ENCODE measurements around the gene OCRL. TPM values are rescaled to one million over a fixed set of nuclear protein-coding genes. Genes with fewer than 3 reads are reported as not detected.

The OCRL gene
- total RNA-seq, 1 donor from 2014 or later, result 34.3 TPM

DNA sequence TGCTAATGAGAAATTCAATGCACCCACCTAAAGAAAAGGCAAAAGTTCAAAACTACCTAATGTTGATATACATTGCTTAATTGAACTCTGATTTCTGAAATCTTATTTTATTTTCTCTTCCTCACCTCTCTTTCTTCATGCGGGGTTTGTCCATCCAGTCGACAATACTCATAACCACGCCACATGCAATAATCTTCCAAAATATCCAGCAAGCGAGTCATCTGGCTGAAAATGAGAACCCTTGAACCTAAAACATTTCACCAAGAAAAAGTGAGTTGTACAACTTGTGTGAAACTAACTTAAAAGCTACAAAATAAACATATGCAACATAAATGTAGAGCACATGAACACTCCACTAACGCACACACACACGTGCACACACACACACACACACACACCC is 43.4 kb upstream of the OCRL start:
- no peaks in the 10 kb centered on the region for H3K27me3 Mint-ChIP-seq (ENCODE audit: unreplicated experiment)
- H3K4me3 Mint-ChIP-seq (ENCODE audit: unreplicated experiment), result no peak overlapping the region
- TF ChIP-seq, protein P1, sequence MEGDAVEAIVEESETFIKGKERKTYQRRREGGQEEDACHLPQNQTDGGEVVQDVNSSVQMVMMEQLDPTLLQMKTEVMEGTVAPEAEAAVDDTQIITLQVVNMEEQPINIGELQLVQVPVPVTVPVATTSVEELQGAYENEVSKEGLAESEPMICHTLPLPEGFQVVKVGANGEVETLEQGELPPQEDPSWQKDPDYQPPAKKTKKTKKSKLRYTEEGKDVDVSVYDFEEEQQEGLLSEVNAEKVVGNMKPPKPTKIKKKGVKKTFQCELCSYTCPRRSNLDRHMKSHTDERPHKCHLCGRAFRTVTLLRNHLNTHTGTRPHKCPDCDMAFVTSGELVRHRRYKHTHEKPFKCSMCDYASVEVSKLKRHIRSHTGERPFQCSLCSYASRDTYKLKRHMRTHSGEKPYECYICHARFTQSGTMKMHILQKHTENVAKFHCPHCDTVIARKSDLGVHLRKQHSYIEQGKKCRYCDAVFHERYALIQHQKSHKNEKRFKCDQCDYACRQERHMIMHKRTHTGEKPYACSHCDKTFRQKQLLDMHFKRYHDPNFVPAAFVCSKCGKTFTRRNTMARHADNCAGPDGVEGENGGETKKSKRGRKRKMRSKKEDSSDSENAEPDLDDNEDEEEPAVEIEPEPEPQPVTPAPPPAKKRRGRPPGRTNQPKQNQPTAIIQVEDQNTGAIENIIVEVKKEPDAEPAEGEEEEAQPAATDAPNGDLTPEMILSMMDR (IDR thresholded peaks at IDR 0.05; ENCODE audit: partially characterized antibody, unreplicated experiment), result no peak
- no peaks in the 10 kb centered on the region for H3K4me1 Mint-ChIP-seq (ENCODE audit: low read depth, unreplicated experiment)
- DNase-seq, result no peak
- H3K9me3 Mint-ChIP-seq (ENCODE audit: unreplicated experiment), result no peaks in the 10 kb centered on the region
- H3K27ac Mint-ChIP-seq (ENCODE audit: unreplicated experiment), result no peak overlapping the region
- no peaks in the 10 kb centered on the region for H3K36me3 Mint-ChIP-seq (ENCODE audit: unreplicated experiment)

DNA sequence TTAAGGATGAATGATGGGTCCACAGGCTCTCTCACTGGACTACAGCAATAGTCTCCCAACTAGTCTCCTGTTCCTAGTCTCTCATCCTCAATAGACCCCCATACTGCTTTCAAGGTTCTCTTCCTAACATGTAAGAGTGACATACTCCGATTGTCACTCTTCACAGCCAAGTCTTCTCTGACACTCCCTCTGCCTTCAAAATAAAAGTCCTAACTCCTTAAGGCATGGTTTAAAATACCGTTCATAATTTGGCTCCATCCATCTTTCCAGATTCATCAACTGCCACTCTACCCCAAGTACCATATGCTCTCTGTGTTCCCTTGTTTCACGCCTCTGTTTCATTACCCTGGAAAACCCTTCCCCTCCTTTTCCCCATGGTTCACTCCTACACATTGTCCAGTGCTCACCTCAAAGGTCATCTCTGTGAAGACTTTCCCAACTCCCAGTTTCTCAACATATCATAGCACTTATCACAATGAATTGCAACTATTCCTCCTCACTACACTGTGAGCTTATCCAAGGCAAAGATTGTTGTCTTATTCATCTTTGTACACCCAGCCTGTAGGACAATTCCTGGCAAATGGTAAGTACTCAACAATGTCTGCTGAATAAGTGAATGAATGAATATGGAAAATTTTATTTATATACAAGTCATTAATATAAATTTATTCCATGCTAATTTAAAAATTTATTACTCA is 42.8 kb upstream of the OCRL start:
- Mint-ChIP-seq H3K9me3 (ENCODE audit: unreplicated experiment) (no peaks in the 10 kb centered on the region), H3K36me3 (ENCODE audit: unreplicated experiment) (no peaks in the 10 kb centered on the region), H3K27ac (ENCODE audit: unreplicated experiment) (no peak overlapping the region)

DNA sequence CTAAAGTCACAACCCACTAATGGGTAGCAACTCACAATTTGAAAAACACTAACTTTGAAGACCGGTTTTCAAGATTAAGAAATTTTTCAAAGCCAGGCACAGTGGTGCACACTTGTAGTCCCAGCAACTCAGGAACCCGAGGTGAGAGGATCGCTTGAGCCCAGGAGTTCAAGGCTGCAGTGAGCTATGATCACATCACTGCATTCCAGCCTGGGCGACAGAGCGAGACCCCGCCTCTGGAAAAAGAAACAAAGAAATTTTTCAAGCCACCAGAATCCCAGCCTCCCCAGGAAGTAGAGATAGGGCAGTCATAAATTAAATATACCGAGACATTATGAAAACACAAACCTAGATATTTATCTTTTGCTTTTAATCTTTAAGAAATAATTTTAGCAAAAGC is 29.7 kb upstream of the OCRL start:
- TF ChIP-seq, protein P1 (IDR thresholded peaks at IDR 0.05; ENCODE audit: partially characterized antibody, unreplicated experiment), result no peak
- Mint-ChIP-seq H3K36me3 (ENCODE audit: unreplicated experiment) (no peaks in the 10 kb centered on the region), H3K9me3 (ENCODE audit: unreplicated experiment) (no peaks in the 10 kb centered on the region), H3K4me3 (ENCODE audit: unreplicated experiment) (no peak overlapping the region), H3K4me1 (ENCODE audit: low read depth, unreplicated experiment) (no peaks in the 10 kb centered on the region), H3K27ac (ENCODE audit: unreplicated experiment) (no peak overlapping the region), H3K27me3 (ENCODE audit: unreplicated experiment) (no peaks in the 10 kb centered on the region)
- no peak for DNase-seq

More for the DNA sequence above, 42.8 kb upstream of the OCRL start:
- H3K4me1 Mint-ChIP-seq (ENCODE audit: low read depth, unreplicated experiment), result no peaks in the 10 kb centered on the region
- H3K27me3 Mint-ChIP-seq (ENCODE audit: unreplicated experiment), result no peaks in the 10 kb centered on the region
- H3K4me3 Mint-ChIP-seq (ENCODE audit: unreplicated experiment), result no peak overlapping the region
- TF ChIP-seq, protein P1 (IDR thresholded peaks at IDR 0.05; ENCODE audit: partially characterized antibody, unreplicated experiment), result no peak
- no peak for DNase-seq

DNA sequence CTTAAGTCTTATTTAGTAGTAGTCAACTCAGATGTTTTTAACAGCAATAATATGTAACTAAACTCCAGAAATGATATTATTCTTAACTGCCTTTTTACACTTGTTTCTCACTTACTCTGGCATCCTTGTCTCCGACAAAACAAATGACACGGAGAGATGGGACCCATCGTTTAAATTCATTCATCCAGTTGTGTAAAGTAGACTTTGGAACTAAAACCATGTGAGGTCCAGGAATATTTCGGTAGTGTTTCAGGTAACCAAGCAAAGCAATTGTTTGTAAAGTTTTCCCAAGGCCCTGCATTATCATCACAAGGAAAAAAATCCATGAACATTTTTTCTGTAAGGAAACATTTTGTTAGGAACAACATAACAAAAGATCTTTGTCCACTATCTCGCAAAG is 28.4 kb upstream of the OCRL start:
- TF ChIP-seq, protein P1 (IDR thresholded peaks at IDR 0.05; ENCODE audit: partially characterized antibody, unreplicated experiment), result no peak
- Mint-ChIP-seq H3K4me3 (ENCODE audit: unreplicated experiment) (no peak overlapping the region), H3K27ac (ENCODE audit: unreplicated experiment) (no peak overlapping the region), H3K4me1 (ENCODE audit: low read depth, unreplicated experiment) (no peaks in the 10 kb centered on the region), H3K36me3 (ENCODE audit: unreplicated experiment) (no peaks in the 10 kb centered on the region), H3K9me3 (ENCODE audit: unreplicated experiment) (no peaks in the 10 kb centered on the region), H3K27me3 (ENCODE audit: unreplicated experiment) (no peaks in the 10 kb centered on the region)
- no peak for DNase-seq

DNA sequence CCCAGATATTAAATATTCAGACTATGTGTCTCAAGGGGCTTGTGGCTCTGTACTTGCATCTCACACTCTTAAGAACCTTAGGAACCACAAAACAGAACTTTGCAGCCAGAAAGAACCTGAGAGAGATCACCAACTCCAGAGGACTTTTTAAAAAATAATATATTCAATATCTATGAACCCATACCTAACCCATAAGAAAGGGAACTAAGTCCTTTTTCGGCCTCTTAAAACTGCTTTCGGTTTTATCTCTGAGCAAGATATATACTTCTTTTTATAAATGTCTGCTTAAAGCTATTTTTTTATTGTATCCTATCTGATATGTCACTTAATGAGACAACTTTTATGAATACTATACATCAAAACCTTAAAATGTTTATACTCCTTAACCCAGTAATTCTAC is 27.6 kb upstream of the OCRL start:
- H3K27me3 Mint-ChIP-seq (ENCODE audit: unreplicated experiment), result no peaks in the 10 kb centered on the region
- H3K4me1 Mint-ChIP-seq (ENCODE audit: low read depth, unreplicated experiment), result no peaks in the 10 kb centered on the region
- H3K36me3 Mint-ChIP-seq (ENCODE audit: unreplicated experiment), result no peaks in the 10 kb centered on the region
- H3K27ac Mint-ChIP-seq (ENCODE audit: unreplicated experiment), result no peak overlapping the region
- H3K9me3 Mint-ChIP-seq (ENCODE audit: unreplicated experiment), result no peaks in the 10 kb centered on the region
- no peak for DNase-seq
- TF ChIP-seq, protein P1 (IDR thresholded peaks at IDR 0.05; ENCODE audit: partially characterized antibody, unreplicated experiment), result no peak
- no peak overlapping the region for H3K4me3 Mint-ChIP-seq (ENCODE audit: unreplicated experiment)

Data from glutamatergic neuron (in vitro differentiated cells).